GDM1 (cell line): ENCODE data around the gene HENMT1.

Experiments used
- DNase-seq: peaks from one replicate; lab custom pipeline; 2025; lab: John Stamatoyannopoulos, UW

HENMT1 gene

GRCh38 chr1:108627951-108628350, 32.9 kb downstream of the HENMT1 start:
- no peak for DNase-seq

DNA sequence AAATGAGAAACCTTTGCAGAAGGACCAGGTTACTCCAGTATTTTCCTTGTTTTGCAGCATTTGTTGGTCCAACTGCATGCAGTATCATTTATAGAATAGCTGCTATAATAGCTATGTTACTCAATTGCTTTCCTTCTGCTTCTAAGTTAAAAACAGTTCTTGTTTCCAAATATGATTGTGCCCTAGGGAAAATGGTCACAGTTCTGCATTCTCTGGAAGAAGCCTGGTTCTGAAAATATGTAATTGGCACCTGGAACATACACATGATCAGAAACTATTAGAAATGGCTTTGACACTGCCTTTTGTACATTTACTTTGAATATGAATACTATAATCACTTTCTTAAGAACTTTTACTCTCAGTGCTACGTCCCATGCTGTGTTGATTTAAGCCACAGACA, 33.6 kb downstream of the HENMT1 start:
- no peak for DNase-seq

- DNase-seq, result no peak
Measured at GRCh38 chr1:108624069-108624468, 36.8 kb downstream of the HENMT1 start.

DNA sequence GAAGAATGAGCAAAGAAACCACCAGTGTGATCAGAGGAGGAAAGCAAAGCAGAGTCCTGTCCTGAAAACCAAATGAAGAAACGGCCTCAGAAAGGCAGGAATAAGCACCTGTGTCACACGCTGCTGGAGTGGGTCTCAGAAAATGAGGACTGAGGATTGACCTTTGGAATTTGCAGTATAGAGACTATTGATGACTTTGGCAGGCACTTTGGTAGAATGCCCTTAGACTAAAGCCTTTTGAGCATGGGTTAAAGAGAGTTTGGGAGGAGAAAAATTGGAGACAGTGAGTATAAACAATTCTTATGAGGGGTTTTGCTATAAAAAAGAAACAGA, 43.2 kb downstream of the HENMT1 start:
- DNase-seq, result no peak

GRCh38 chr1:108617008-108617723, 43.7 kb downstream of the HENMT1 start:
- DNase-seq, result no peak

DNA sequence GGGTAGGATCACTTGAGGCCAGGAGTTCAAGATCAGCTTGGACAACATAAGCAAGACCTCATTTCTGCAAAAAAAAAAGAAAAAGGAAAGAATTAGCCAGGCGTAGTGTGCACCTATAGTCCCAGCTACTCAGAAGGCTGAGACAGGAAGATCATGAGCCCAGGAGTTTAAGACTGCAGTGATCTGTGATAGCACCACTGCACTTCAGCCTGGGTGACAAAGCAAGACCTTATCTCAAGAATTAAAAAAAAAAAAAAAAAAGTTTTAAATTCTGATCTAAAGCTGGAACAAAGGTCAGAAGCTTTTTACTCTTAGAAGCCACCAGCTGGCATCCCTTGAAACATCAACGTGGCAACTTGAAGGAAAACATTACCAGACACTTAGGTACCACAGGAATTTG, 45.3 kb downstream of the HENMT1 start:
- DNase-seq, result no peak

- DNase-seq, result no peak
Measured at GRCh38 chr1:108612496-108612895, 48.4 kb downstream of the HENMT1 start.

DNA sequence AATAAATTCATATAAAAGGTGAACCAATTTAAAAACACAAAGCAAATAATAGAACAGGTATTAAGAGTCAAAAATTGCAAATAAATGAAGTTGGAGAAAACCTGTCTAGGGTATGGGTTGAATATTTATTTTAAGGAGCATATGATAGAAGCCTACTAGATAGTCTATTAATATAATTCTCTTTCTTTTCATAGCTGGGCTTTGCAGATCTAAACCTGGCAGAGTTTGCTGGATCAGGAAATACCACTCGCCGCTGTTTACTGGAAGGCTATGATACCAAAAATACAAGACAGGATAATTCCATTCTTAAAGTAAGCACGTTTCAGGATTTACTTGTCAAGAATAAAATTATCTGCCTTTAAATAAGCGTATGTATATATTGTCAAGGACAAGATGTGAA, 48.9 kb downstream of the HENMT1 start:
- DNase-seq, result no peak

DNA sequence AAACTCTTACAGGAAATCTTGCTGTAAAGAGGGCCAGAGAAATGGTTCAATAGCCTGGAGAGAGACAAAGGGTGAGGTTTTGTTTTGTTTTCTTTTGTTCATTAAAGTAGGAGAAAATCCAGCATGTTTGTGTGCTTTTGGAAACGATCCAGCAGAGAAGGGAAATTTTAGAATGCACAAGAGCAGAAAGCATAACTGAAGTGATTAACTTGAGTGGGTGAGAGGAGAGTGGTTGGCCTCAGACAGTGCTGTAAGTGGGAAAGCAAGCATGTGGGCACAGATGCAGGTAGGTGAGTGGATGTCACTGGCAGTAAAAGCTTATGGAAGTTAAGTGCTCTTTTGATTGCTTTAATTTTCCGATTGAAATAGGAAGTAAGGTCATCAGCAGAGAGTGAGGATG, 50.8 kb downstream of the HENMT1 start:
- DNase-seq, result no peak

- no peak for DNase-seq
Measured at GRCh38 chr1:108609483-108610049, 51.3 kb downstream of the HENMT1 start.

- DNase-seq, result no peak
Measured at GRCh38 chr1:108606478-108606877, 54.4 kb downstream of the HENMT1 start.

DNA sequence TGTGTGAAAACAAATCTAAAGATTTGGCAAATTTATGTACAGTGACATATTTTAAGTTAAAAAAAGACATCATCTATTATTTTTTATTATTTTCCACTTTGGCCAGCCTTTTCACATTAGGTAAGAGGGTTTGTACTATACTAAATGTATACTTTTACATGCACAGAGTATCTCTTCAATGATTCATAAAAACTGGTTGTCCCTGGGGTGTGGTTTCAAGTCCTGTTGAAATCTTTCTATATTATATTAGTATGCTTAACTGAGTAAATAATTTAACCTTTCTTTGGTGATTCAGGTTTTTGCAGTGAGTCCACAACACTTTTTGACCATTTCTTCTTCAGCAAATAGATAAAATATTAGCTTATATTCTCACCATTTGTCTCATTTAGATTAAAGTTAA, 55.3 kb downstream of the HENMT1 start:
- no peak for DNase-seq

DNA sequence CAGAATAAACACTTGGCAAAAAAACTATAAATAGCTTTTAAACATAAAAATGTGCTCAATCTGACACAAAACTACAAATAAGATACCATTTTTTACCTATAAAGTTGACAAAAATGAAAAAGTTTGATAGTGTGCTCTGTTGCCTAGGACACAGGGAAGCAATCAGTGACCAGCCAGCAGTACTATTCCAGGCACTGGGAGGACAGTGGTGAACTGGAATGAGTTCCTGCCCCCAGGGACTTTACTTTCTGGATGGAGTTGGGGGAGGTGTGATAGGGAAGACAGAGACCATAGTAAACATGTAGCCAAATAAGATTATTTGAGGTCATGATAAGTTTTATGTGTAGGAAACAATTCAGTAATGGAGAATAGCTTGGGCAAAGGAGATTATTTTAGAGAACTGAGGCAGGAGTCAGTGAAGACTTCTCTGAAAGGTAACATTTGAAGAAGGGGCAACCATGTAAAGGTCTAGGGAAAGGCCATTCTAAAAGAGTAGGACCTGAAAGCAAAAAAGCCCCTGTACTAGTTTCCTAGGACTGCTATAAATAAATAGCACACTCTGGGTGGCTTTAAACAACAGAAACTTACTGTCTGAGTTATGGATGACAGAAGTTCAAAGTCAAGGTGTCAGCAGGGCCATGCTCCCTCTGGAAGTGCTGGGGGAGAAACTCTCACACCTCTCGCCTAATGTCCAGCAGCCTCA, 59.0 kb downstream of the HENMT1 start:
- DNase-seq, result no peak

DNA sequence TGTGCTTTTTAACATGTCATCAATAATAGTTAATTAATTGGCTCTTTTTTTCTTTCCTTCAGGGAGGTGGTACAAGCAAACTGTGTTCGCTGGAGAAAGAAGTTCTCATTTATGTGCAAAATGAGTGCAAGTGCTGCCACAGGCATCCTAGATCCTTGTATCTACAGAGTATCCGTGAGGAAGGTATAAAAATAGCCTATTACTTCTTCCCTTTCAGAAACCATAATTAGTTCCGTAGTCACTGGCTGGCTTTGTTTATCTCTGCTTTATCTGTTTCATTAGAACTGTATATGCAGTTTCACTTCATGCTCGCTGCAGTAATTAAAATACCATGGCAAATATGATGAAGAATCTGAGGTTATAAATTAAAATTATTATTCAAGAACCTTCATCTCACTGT, 60.4 kb downstream of the HENMT1 start:
- no peak for DNase-seq

DNA sequence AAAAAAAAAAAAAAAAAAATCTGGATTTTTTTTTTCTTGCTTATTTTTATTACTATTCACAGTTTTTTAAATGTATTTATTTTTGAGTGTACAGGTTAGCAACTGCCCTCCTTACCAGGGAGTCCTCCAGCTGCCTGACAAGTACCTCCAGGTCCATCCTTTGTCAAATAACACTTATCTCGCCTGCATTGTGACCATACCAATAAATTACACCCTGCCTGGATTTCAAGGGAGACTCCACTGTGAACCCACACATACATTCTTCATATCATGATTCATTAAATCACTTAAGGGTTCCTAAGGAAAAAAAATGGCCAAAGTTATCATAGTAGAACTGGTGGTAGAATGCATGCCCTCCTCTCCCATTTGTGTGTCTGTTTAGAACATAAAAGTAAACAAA, 62.6 kb downstream of the HENMT1 start:
- no peak for DNase-seq
